HG03103 (cell line): ENCODE measurements around the gene CLCN1.

ENCODE experiments used
- ATAC-seq: cut with Tn5 transposase; IDR thresholded peaks from one replicate; pipeline ENCODE4 v1.9.1; 2021; ENCODE audit warnings: low read depth; ENCODE audit not compliant: unreplicated experiment

Gene CLCN1

GRCh38 chr7:143329471-143330170 lies 13.7 kb downstream of the CLCN1 start:
- no peak for ATAC-seq

- no peak for ATAC-seq
Observed at GRCh38 chr7:143331179-143331801, 15.4 kb downstream of the CLCN1 start.

- ATAC-seq: no peak
Observed at GRCh38 chr7:143334244-143334643, 18.3 kb downstream of the CLCN1 start.

GRCh38 chr7:143337216-143337615 lies 21.3 kb downstream of the CLCN1 start:
- no peak for ATAC-seq

GRCh38 chr7:143341842-143342241 lies 25.9 kb downstream of the CLCN1 start:
- ATAC-seq: no peak

GRCh38 chr7:143343596-143343995 lies 27.7 kb downstream of the CLCN1 start:
- ATAC-seq: no peak

GRCh38 chr7:143345428-143345900 lies 29.6 kb downstream of the CLCN1 start:
- ATAC-seq: peak; percentile 85

- no peak for ATAC-seq
Observed at GRCh38 chr7:143346018-143346417, 30.1 kb downstream of the CLCN1 start.

GRCh38 chr7:143347950-143348349 lies 32.0 kb downstream of the CLCN1 start:
- no peak for ATAC-seq

- no peak for ATAC-seq
Observed at GRCh38 chr7:143351060-143351459, 35.1 kb downstream of the CLCN1 start.

GRCh38 chr7:143351574-143351973 lies 35.7 kb downstream of the CLCN1 start:
- no peak for ATAC-seq

GRCh38 chr7:143352531-143353002 lies 36.7 kb downstream of the CLCN1 start:
- no peak for ATAC-seq

- no peak for ATAC-seq
Observed at GRCh38 chr7:143354376-143354775, 38.5 kb downstream of the CLCN1 start.

GRCh38 chr7:143354965-143355364 lies 39.1 kb downstream of the CLCN1 start:
- no peak for ATAC-seq

GRCh38 chr7:143355450-143356385 lies 39.8 kb downstream of the CLCN1 start:
- ATAC-seq: no peak

GRCh38 chr7:143356414-143357050 lies 40.6 kb downstream of the CLCN1 start:
- ATAC-seq: no peak

- ATAC-seq: no peak
Observed at GRCh38 chr7:143358626-143359025, 42.7 kb downstream of the CLCN1 start.

GRCh38 chr7:143359771-143360353 lies 44.0 kb downstream of the CLCN1 start:
- no peak for ATAC-seq

- ATAC-seq: no peak
Observed at GRCh38 chr7:143360788-143361551, 45.1 kb downstream of the CLCN1 start.
